HG02759 (cell line): ENCODE results near the gene SLC6A18.

Experiments used
- ATAC-seq: cut with Tn5 transposase; IDR thresholded peaks from one replicate; pipeline ENCODE4 v1.9.1; 2021; ENCODE audit warnings: mild to moderate bottlenecking, moderate library complexity; ENCODE audit not compliant: unreplicated experiment

The SLC6A18 gene

DNA sequence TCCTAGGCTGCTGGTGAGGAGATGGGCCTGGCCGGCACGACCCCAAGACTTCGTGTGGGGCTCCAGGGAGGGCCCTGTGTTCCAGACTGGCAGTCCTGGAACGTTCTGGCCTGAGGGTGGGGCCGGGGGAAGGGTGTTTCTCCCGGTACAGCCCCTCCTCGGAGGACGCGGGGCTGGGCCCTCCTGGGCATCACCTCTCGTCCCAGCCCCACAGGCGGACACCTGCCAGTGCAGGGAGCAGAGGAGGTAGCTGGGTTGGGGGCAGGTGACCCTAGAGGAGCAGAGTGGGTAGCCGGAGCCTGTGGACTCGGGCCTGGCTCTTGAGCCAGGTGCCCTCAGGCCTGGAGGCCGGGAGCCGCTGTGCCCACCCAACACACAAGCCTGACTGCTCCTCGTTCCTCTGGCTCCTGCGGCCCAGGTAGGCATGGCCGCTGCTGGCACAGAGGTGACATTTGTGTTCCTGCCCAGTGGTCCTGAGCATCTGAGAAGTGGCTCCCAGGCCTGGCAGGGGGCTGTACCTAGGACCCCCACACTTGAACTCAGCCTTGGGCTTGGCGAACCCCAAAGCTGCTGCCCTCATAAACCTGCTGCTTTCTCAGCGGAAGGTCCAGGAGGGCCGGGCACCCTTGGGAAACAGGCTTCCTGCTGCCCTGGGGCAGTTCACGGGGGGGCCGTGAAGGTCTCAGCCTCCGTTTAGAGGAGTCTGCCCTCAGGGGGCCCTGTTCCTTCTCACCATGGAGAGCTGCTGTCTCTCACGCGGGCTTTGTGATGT lies 23.0 kb upstream of the SLC6A18 start:
- ATAC-seq: no peak

DNA sequence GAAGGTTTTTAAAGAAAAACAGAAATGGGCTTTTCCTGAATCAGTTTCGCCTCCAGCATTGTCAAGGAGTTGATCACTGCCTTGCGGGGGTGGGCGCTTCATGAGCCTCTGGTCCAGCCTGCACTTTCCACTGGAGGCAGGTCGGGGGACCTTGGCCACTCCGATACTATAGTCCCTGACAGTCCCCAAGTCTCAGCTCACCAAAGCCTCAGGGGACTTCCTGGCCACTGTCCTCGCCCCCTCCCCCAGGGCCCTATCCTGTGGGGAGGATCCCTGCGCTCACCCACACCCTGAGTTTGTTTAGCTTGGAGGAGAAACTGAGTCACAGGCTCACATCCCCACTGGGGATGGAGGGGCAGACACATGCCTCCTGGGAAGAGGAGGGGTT lies 22.4 kb upstream of the SLC6A18 start:
- ATAC-seq: no peak

DNA sequence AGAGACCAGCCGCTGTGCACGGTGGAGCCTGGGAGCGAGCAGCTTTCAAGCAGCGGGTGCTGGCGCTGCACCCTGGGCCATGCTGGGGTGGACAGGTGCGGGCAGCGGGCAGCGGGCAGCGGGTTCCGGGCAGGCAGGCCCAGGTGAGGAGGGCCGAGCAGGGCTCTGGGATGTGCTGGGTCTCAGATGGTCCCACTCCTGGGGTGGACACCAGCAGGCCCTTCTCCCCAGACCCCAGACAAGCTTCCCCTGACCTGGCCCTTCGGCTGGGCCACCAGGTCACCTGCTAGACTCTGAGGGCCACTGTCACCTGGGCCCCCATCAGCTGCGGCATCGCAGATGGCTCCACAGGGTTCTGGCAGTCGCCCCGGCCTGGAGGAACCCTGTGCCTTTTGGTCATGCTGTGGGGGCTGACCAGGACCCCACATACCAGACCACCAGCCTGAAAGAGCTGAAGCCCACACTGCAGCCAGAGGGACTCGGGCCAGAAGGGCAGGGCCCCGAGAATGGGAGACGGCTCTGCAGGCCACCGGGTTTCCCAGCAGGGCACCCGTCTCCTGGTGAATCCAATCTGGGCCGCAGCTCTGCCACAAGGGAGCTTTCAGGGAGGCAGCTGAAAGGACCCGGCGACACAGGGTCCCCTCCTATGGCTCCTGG lies 21.7 kb upstream of the SLC6A18 start:
- no peak for ATAC-seq

DNA sequence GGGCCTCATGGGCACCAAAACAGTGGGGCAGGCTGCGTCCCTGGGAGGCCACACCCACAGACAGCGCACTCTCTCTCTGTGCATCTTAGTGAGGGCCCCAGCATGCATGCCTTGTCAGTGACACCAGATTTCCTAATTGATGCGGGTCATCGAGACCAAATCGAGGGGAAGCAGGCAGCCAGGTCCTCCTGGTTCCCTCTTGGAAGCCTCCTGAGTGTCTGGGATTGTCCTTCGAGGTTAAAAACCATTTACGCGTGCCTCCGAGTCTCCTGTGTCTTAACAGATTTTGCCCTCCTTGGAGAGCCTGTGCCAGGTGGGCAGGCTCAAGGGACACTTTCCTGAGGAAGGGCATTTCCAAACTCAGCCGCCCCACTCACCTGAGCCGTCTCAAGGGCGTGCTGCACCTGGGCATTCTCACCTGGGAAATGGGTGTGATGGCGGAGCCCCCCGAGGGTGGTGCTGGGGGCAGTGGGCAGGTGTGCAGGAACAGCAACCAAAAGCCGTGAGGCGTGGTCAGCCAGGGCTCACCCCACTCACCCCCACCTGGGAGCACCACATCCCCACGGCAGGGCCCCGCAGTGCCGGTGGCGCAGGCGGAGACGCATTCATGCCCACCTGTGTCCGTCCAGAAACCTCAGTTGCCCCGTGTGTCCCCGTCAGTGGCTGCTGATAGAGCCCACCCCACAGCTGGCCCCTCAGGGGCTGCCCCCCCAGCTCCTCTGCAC lies 21.1 kb upstream of the SLC6A18 start:
- no peak for ATAC-seq

DNA sequence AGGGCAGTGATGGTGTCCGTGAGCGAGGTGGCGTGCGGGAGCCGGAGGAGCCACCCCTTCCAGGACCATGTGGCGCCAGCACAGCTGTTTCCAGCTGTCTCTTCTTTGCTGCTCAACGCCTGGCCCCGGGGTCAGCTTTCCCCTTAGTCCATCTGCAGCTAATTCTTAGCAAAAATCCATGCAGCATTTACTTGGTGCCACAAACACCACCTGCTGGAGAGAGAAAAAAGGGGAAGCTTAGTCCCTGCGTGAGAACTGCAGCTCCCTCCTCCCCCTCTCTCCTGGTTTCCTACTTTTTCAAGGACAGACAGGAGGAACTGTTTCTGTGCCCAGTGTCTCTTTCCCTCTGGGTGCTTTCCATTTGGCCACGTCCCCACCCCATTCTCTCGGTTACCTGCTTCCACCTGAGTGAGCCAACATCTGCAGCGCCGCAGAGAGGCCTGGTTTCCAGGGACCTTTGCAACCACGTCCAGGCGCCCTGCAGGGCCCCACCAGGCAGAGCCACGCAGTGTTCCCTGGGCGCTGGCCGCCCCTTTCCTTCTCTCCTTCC lies 20.4 kb upstream of the SLC6A18 start:
- no peak for ATAC-seq

DNA sequence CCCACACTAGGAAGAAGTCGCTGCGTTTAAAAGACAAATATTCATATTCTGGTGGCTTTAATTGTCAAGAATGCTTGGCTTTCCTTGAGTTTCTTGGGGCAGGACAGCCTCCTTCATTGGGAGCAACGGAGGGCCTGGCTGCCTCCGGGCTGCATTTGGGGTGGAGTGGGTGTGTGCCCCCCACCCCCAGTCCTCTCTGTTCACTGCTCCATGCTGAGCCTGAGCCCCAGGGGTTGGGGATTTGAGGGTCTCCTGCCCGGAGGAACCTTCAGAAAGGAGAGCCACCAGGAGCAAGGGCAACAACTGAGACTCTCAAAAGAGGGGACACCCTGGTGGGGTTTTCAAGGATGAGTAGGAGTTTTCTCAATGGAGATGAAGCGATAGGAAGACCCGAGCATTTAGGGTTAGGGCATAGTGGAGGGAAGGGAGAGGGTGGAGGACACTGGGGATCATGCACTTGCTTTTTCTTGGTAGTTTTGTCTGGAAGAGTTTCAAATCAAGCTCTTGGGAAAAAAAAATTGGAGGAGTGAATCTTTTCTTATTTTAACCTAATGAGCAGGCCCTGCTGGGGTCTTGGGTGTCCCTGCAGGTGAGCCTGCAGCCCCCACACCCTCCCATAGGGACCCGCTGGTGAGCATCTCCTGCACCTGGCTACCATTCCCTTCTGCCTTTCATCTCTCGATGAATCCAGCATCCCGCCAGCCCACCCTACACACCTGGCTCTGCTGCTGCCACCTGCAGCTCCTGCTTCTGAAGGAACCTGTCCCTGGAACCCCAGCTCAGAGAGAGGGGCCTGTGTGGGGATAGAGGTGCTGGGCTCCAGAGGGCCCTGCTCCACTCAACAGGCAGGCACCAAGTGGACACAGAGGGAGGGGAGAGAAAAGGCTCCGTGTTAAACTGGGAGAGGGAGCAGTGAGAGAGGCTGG lies 19.7 kb upstream of the SLC6A18 start:
- ATAC-seq: no peak

DNA sequence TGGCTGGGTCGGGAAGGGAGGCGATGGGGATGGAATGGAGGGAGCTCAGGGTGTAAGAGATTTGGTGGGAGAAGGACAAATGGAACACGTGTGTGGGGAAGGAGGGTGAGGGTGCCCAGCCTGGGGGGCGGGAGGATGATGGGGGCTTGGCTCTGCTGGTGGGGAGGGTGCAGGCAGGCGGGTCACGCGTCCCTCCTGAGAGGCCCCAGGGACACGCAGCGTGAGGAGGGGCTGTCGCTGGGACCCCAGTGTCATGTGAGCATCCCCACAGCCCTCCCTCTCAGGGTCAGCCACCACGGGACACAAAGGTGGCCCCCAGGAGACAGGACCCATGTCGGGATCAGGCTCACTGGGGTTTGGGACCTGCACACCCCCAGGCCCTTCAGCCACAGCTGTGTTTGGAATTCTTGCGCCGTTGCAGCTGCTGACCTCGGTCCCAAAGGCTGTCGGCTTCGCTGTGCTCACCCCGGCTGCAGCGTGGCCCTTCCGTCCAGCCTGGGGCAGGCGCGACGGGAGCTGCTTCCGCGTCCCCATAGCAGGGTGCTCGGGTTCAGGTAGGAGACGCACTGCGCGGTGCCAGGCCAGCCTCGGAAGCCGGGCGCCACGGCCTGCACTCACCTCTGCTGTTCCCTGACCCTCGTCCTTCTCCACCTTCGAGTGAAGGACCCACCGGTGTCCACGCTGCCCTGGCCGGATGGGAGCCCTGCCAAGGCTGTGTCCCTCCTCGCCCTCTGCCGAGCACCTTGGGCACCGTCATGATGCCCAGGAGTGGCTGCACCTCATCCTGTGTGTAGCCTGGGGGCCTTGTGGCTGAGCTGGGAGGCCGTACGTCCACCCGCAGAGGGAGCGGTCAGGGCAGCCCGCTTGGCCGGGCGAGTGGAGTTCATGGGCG lies 18.4 kb upstream of the SLC6A18 start:
- ATAC-seq: no peak

DNA sequence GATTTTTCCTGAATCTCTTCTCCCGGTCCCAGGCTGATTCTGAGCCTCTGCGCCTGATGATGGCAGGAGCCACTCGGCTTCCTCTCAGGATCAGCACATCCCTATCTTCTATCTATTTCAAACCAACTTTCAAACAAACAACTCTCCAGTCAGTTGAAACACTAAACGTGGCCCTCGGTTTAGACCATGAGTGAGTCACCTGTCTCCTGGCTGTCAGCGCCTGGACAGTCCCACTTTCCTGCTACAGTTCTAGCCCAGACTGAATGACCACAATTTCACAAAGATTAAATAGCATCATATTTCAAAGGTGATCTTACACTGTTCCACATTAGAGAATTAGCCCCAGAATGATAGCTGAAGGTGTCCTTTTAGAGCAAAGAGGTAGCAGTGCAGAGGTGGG lies 17.6 kb upstream of the SLC6A18 start:
- no peak for ATAC-seq

DNA sequence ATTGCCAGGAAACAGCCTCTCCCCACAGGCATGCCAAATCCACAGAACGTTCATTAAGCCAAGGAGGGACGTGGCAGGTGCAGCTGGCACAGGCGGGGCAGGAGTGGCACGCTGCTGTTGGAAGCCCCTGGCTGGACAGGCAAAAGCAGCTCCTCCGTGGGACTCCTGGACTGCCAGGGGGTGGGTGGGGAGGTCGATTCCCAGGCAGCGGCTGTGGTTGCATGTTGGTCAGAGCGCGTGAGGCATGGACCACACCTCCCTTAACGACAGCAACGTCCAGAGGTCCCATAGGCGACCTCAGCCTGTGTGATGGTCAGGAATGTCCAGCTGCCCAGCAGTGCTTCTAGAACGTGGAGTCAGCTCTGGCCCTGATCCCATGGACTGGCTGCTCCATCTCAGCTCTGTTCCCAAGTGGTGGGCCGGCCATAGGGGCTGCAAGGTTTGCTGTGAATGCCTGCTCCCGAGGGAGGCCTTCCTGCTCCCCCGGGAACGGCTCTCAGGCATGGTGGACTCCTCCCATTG lies 16.9 kb upstream of the SLC6A18 start:
- ATAC-seq: no peak

DNA sequence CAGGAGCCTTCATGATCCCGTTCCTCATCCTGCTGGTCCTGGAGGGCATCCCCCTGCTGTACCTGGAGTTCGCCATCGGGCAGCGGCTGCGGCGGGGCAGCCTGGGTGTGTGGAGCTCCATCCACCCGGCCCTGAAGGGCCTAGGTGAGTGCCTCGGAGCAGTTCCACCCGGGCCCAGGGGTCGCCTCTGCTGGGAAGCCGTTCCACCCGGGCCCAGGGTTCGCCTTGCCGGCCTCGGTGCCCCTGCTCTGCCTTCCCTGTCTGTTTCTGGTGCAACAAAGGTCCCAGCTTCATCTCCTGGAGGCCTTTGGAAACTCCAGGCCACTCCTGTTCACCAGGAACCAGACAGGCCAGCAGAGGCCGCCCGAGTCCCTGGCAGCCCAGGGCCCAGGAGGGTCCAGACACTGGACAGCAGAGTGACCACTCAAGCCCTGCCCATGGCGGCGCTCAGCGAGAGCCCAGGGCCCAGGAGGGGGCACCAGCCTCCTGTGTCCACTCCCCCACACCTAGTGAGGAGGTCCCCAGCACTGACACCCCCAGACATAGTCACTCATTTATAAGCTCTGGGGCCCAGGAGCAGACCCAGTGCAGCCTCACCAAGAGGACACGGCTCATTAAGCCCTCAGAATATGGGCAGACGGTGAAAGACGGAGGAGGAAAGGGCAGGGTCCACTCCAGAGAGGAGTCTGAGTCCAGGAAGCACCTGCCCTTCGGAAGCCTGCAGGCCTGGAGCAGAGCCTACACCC lies 16.3 kb upstream of the SLC6A18 start:
- ATAC-seq: no peak

DNA sequence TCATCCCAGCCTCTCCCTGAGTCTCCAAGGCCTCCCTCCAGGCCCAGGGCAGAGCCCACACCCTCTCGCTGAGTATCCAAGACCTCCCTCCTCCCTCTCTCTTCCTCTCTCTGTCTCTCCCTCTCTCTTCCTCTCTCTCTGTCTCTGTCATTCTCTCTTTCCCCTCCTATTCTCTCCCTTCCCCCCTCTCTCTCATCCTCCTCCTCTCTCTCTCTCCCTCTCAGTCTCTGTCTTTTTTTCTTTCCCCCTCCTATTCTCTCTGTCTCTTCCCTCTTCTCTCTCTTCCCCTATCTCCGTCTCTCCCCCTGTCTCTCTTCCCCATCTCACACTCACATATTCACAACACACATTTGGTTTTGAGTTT lies 15.7 kb upstream of the SLC6A18 start:
- no peak for ATAC-seq

DNA sequence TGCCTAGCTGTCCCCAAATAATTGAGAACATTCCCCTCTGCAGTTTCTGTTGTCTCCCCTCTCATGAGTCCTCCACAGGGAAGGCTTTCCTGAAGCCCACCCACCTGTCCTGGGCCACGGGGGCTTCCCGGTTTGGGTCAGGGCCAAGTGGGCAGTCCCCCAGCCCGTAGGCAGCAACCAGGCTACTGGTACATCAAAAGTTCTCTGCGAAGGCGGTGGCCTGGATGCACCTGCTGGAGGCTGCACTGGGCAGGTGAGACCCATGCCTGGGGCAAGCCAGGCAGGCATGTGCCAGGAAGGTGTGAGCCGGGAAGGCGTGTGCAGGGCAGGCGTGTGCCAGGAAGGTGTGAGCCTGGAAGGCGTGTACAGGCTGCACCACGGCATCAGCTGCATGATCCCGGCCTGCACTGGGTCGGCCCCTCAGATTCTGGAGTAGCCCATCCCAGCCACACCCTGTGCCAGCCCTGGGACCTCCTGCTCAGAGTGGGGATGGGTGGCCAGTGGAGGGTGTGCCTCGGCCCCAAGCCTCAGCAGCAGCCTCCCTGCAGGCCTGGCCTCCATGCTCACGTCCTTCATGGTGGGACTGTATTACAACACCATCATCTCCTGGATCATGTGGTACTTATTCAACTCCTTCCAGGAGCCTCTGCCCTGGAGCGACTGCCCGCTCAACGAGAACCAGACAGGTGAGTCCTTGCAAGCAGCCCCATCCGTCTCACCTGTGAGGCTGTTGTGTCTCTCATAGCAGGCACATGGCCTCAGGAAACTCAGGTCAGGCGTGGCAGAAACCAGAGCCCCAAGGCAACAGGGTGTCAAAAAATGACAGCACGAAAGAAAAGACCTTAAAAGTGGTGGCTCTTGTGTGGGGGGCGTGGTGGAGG lies 15.0 kb upstream of the SLC6A18 start:
- ATAC-seq: no peak

DNA sequence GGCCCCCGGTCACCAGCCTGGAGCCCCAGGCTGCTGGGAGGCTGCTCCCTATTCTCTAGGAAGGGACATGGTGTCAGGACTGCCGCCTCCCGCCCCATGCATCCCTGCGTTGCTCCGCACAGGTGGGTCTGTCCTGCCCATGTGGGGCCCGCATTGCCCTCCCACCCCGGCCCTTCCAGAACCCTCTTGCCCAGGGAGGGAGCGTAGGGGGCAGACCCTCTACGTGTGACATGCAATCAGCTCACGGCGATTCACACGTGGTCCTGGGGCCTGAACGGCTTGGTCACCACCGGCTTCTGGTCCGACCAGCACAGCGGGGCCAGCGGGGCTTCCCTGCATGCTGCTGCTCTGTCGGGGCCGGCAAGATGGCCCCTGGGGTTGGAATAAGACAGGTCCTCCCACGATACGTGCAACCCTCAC lies 14.3 kb upstream of the SLC6A18 start:
- no peak for ATAC-seq

DNA sequence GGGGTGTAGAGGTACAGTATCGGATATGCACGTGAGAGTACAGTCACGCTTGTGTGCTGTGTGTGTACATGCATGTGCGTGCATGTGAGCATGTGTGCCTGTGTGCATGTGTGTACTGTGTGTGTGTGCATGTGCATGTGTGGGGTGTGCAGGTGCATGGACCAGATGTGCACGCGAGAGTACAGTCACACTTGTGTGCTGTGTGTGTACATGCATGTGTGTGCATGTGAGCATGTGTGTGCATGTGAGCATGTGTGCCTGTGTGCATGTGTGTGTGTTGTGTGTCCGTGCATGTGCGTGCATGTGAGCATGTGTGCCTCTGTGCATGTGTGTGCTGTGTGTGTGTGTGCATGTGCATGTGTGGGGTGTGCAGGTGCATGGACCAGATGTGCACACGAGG lies 13.5 kb upstream of the SLC6A18 start:
- ATAC-seq: no peak

DNA sequence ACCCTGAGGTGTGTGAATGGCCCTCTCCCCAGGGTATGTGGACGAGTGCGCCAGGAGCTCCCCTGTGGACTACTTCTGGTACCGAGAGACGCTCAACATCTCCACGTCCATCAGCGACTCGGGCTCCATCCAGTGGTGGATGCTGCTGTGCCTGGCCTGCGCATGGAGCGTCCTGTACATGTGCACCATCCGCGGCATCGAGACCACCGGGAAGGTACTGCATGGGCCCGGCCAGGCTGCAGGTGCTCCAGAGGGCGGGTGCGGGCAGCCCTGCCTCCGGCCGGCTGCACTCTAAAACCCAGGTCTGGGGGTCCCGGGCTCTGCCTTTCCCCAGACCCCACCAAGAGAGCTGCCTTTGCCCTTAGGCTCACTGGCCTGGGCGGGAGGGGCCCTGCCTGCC lies 12.9 kb upstream of the SLC6A18 start:
- ATAC-seq: no peak

DNA sequence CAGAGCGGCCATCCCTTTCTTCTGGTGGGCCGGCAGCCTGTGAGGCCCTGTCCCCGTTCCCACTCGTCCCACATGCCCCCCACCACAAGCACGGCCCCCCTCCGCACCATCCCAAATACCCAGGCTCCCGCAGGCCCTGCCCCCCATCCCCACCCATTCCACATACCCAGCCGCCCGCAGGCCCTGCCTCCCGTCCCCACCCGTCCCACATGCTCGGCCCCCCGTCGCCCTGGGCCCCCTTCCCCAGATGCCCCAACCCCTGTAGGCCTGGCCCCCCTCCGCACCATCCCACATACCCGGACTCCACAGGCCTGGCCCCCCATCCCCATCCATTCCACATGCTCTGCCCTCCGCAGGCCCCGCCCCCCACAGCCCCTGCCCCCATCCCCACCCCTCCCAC lies 12.3 kb upstream of the SLC6A18 start:
- no peak for ATAC-seq

DNA sequence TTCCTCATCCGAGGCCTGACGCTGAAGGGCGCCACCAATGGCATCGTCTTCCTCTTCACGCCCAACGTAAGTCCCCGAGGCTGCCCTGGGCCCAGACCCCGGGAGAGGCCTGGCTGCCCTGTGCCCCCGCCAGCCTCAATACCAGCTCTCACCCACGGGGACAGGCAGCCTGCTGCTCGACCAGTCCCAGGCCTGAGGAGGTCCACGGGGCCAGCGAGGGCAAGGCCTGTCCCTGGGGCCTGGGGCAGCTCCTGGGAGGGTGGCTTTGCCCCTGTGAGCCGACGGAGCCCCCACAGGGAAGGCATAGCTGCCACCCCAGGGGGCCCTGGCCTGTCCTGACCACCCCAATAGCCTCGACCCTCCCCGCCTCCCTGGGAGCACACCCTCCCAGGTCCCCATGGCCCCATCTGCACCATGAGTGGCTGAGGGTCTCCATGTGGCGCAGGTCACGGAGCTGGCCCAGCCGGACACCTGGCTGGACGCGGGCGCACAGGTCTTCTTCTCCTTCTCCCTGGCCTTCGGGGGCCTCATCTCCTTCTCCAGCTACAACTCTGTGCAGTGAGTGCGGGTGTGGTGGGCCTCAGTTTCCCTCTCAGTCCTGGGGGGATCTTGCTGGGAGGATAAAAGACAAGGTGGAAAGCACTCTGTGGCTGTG lies 11.5 kb upstream of the SLC6A18 start:
- ATAC-seq: no peak
